DND-41 (cell line): Measurements from ENCODE around the gene C19orf33.

ENCODE experiments used
- ATAC-seq: fragments of 200-7000 bp; cut with Tn5 transposase; 3 replicates; pipeline ENCODE4 v1.9.1; 2021; ENCODE audit warnings: low read depth; ENCODE audit not compliant: insufficient read depth
- DNase-seq: peaks from one replicate; pipeline ENCODE4 v3.0.0-alpha.2; 2020
- H2AFZ ChIP-seq: 2 replicates; pipeline ENCODE4 v1.6.0; 2012; ENCODE audit warnings: low read depth, low read length
- H3K27ac ChIP-seq: 2 replicates; pipeline ENCODE4 v1.5.1; 2012; ENCODE audit warnings: low read length, inconsistent platforms
- H3K27me3 ChIP-seq: fragments of 200-600 bp; sonication (generic); 2 replicates; pipeline ENCODE4 v1.6.0; 2012; ENCODE audit warnings: low read length, mild to moderate bottlenecking, inconsistent platforms; ENCODE audit not compliant: insufficient read depth, poor library complexity
- H3K36me3 ChIP-seq: 2 replicates; pipeline ENCODE4 v1.5.1; 2012; ENCODE audit warnings: low read length, inconsistent platforms; ENCODE audit not compliant: insufficient read depth
- H3K4me1 ChIP-seq: 2 replicates; pipeline ENCODE4 v1.5.1; 2012; ENCODE audit warnings: mild to moderate bottlenecking, low read length; ENCODE audit not compliant: insufficient read depth
- H3K4me2 ChIP-seq: 2 replicates; pipeline ENCODE4 v1.6.0; 2012; ENCODE audit warnings: mild to moderate bottlenecking, moderate library complexity, low read length, inconsistent platforms; ENCODE audit not compliant: insufficient read depth
- H3K4me3 ChIP-seq, 2 experiments: fragments of 200-600 bp in 1 of 2; shearing (Covaris generic) in 1 of 2; 2 replicates each; pipeline ENCODE4 v1.5.1; 2012 to 2016; ENCODE audit warnings: inconsistent platforms in 2 of 2, low read length in 2 of 2, mild to moderate bottlenecking in 2 of 2, low read depth in 1 of 2, moderate library complexity in 1 of 2
- H3K79me2 ChIP-seq: 2 replicates; pipeline ENCODE4 v1.6.0; 2012; ENCODE audit warnings: low read length, inconsistent platforms; ENCODE audit not compliant: insufficient read depth
- H3K9ac ChIP-seq: 2 replicates; pipeline ENCODE4 v1.6.0; 2012; ENCODE audit warnings: low read depth, mild to moderate bottlenecking, inconsistent platforms, low read length, moderate library complexity
- H3K9me3 ChIP-seq: 2 replicates; pipeline ENCODE4 v1.5.1; 2012; ENCODE audit warnings: low read length, moderate library complexity, mild to moderate bottlenecking, inconsistent platforms; ENCODE audit not compliant: insufficient read depth, severe bottlenecking
- H4K20me1 ChIP-seq: 2 replicates; pipeline ENCODE4 v1.6.0; 2012; ENCODE audit warnings: low read length; ENCODE audit not compliant: insufficient read depth
- CTCF ChIP-seq: IDR thresholded peaks from 2 replicates; pipeline ENCODE4 v1.5.1; 2012; ENCODE audit warnings: borderline replicate concordance, low read length, moderate library complexity, mild to moderate bottlenecking; ENCODE audit not compliant: poor library complexity, severe bottlenecking; ENCODE audit errors: extremely low read depth
- EZH2 ChIP-seq: IDR thresholded peaks from 3 replicates; pipeline ENCODE4 v1.6.1; 2012; ENCODE audit warnings: borderline replicate concordance, low read depth, mild to moderate bottlenecking, moderate library complexity, low read length, inconsistent platforms; ENCODE audit not compliant: severe bottlenecking

Gene C19orf33

DNA sequence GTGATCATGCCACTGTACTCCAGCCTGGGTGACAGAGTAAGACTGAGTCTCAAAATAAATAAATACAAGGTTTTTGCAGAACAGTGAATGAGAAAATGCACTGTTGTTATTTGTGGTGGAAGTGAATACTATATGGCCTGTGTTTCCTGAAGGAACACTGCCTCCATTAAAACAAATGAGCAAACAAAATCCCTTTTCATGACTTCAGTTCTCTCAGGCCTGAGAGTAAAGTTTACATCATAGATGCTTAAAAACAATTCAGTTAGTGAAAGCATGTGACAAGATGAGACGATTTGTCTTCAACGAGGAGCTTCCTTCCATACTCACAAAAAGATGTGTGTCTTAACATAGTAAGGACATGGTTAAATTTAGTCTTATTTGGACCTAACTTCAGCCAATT, 25.3 kb upstream of the C19orf33 start:
- H3K27ac ChIP-seq: no peak overlapping the region
- DNase-seq (no peak), ATAC-seq (no peak)
- no peaks in the 10 kb centered on the region for H3K9me3 ChIP-seq
- TF ChIP-seq EZH2: no peak
- no peak for TF ChIP-seq CTCF
- H3K4me2 ChIP-seq: no peak overlapping the region
- no peaks in the 10 kb centered on the region for H3K4me1 ChIP-seq
- no peaks in the 10 kb centered on the region for H3K27me3 ChIP-seq
- no peak overlapping the region for H2AFZ ChIP-seq
- no peak overlapping the region for H3K4me3 ChIP-seq
- H3K36me3 ChIP-seq: no peaks in the 10 kb centered on the region
- no peaks in the 10 kb centered on the region for H4K20me1 ChIP-seq
- no peak overlapping the region for H3K9ac ChIP-seq
- no peaks in the 10 kb centered on the region for H3K79me2 ChIP-seq

DNA sequence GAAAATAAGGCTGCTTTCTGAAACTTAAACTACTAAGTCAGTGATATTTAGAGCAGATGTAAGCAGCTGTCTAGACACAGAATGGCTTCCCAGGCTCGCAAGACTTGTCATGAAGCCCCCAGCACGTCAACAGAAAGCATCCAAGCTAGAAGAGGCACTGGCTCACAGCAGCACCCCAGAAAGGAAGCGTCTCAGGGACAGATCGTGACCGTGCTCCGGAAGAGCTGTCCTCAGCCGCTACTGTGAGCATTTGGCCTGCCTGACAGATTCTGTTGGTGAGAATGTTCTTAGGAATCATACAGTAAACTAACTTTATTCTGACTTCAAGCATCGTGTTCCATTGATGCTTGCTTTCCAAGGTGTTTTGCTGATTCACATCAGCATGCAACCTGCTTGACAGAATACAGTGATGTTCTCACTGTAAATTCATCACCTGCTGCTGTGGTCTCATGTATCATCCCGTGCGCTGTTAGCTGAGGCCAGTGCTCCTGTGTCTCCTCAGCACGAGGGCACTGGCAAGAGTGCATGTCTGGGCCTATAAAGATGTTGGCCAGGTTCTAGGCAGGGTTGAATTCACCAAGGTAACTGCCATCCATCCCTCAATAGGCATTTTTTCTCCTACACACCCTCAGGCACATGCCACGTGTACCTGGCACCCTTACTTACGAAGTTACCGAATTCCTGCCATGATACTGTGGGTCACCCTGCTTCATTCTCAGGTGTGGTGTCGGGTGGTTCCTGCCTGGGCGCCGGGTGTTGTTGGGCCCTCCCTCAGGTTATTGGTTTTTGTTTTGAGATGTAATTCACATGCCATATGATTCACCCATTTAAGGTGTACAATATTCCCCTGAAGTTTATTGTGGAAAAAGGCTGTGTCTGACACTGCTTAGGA, 23.8 kb upstream of the C19orf33 start:
- ATAC-seq (no peak), DNase-seq (no peak)
- no peak for TF ChIP-seq CTCF
- no peak for TF ChIP-seq EZH2
- H2AFZ ChIP-seq: no peak overlapping the region
- no peaks in the 10 kb centered on the region for H4K20me1 ChIP-seq
- no peak overlapping the region for H3K4me3 ChIP-seq
- H3K36me3 ChIP-seq: no peaks in the 10 kb centered on the region
- H3K4me2 ChIP-seq: no peak overlapping the region
- H3K4me1 ChIP-seq: no peaks in the 10 kb centered on the region
- H3K9ac ChIP-seq: no peak overlapping the region
- H3K27me3 ChIP-seq: no peaks in the 10 kb centered on the region
- no peaks in the 10 kb centered on the region for H3K79me2 ChIP-seq
- H3K9me3 ChIP-seq: no peaks in the 10 kb centered on the region
- H3K27ac ChIP-seq: no peak overlapping the region

- DNase-seq: no peak
- Histone ChIP-seq H3K9ac (no peak overlapping the region), H3K27ac (no peak overlapping the region), H3K79me2 (no peaks in the 10 kb centered on the region), H3K27me3 (no peaks in the 10 kb centered on the region), H3K4me2 (no peak overlapping the region), H3K4me3 (no peak overlapping the region), H3K9me3 (no peaks in the 10 kb centered on the region), H3K4me1 (no peaks in the 10 kb centered on the region), H4K20me1 (no peaks in the 10 kb centered on the region), H3K36me3 (no peaks in the 10 kb centered on the region), H2AFZ (no peak overlapping the region)
- TF ChIP-seq CTCF: no peak
- no peak for TF ChIP-seq EZH2
- no peak for ATAC-seq
Measured at GRCh38 chr19:38281811-38282566, 22.1 kb upstream of the C19orf33 start.
